NCI-H2029 (cell line): Measurements from ENCODE around the gene GLT1D1.
"Not testable (repeated sequence)": the region's sequence is repeated elsewhere in the genome, so short reads cannot be mapped to it uniquely, and the experiment has no call there.

Source experiments
- DNase-seq: peaks from one replicate; lab custom pipeline; 2025; lab: John Stamatoyannopoulos, UW

The GLT1D1 gene

GRCh38 chr12:128852885-128853599 is at the start of gene GLT1D1:
GLT1D1 (plus strand) TSS chr12:128853478; CDS start chr12:128853582, 104 bp downstream.
- DNase-seq: no peak

DNA sequence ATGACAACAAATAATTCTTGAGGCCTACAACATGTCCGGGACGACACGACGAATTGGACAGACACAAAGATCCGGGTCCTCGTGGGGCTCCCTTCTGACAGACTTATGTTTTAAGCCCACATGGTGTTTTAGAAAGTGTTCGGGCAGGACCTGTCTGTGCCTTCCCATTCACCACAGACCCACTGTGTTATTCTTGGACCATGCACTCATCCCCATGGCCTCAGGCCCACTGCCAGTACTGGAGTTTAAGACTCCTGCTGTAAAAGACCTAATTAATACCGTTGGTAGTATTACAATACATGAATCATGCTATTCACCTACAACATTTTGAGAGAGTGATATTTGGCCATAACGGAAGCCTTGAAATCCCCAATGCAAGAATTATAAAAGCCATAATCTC is 49.5 kb upstream of the GLT1D1 start:
- no peak for DNase-seq

DNA sequence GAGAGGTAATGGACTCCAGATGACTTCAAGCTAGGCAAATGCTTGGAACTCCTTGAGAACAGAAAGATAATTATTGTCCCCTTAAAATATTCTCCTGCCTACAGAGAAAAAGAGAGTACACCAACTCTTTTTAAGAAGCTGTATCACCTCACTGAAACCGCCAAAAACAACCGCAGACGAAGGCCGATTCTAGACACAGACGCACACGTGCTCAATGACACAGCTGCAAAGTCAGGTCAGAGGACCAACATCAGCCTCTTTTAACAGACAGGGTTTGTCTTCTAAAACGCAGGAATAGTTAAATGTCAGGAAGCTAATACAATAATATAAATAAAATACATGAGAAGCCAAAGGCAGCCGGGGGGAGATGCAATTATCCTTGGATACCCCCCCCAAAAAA is 48.5 kb upstream of the GLT1D1 start:
- no peak for DNase-seq

DNA sequence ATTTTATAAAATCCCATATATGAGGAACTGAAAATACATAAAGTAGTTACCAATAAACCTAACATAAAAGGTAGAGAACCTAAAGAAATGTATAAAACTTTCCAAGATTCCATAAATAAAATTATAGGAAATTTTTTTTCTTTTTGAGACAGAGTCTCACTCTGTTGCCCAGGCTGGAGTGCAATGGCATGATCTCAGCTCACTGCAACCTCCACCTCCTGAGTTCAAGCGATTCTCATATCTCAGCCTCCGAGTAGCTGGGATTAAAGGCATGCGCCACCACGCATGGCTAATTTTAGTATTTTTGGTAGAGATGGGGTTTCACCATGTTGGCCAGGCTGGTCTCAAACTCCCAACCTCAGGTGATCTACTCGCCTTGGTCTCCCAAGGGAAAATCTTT is 47.9 kb upstream of the GLT1D1 start:
- not testable (repeated sequence) for DNase-seq

DNA sequence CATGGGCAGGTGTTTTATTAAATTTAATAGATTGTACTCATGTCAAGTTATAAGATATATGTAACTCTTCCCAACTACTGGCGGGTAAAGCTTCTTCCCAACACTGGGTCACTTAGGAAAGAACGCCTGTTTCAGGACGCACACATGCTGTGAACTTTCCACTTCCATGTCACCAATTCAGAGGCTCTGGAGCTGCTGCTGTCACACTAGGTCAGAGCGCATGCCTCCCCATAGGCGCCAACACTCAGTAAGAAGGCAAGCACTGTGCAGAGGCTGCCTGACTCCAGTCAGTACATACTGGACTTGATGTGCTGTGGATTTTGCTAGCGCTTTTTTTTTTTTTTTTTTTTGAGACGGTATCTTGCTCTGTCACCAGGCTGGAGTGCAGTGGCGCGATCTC is 46.7 kb upstream of the GLT1D1 start:
- no peak for DNase-seq

- DNase-seq: no peak
Measured at GRCh38 chr12:128807161-128807724, 46.0 kb upstream of the GLT1D1 start.

GRCh38 chr12:128808651-128809050 is 44.6 kb upstream of the GLT1D1 start:
- DNase-seq: no peak

GRCh38 chr12:128810182-128811127 is 42.8 kb upstream of the GLT1D1 start:
- no peak for DNase-seq

DNA sequence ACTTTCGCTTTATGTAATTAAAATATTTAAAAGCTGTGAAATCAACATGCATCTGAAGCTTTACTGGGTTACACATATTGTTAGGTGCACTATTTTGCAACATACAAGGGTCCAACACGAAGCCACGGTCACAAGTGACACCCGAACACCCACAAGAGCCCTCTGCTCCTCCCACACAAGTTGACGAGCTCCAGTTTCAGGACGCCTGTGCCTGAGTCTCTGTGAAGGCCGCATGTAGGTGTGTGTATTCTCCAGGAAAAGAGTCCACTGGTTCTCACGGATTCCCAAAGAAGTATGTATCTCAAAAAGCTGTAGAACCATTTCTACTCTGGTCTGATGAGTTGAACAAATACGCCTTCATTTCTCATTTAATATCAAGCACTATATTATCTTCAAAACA is 41.5 kb upstream of the GLT1D1 start:
- DNase-seq: no peak

GRCh38 chr12:128813392-128813791 is 39.9 kb upstream of the GLT1D1 start:
- no peak for DNase-seq

DNA sequence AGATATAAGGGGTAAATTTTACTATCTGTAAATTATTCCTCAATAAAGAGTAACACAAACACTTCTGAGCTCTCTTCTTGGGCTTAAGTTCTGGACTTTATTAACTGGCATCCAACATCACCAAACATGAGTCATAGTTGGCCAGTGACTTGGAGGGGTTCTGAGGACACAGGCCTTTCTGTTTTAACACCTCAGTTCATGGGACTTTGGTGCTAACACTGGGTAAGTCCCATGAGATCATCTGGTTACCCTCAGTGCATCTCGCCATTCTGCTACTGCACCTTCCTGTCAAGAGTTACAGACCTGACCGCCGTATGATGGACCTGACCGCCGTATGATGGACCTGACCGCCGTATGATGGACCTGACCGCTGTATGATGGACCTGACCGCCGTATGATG is 39.4 kb upstream of the GLT1D1 start:
- no peak for DNase-seq

DNA sequence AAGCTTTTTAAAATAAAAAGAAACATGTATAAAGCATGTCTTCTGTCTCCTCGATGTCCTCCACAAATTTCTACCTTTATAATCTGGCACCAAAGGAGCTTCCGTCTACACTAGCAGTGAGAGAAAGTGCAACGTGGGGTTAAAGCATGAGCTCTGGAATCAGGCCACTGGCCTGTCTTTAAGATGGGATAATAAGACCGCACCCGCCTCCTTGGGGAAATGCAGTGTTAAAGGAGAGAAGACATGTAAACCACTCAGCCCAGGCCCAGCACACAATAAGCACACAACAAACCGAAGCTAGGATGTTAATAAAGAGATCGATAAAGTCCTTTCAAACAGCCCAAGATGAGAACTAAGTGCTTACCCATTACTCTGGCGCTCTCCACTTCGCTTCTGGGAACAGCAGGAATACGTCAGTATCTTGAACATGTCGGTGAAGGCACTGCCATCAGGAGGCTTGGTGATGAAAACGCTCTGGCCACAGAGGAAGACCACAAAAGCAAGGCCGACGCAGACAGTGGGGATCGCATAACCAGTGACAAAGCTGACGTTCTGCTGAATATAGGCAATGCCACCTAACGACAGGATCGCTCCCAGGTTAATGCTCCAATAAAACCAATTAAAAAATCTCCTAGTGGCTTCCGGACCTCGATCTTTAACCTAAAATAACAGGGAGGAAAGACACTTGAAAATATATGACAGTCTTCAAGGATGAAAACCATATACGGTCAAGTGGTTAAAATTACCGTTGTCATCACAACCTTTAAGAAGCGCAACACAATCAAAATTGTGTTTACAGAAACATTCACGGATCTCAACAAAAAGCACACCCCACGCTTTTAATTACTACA is 38.6 kb upstream of the GLT1D1 start:
- DNase-seq: no peak

- no peak for DNase-seq
Measured at GRCh38 chr12:128815779-128816642, 37.3 kb upstream of the GLT1D1 start.

GRCh38 chr12:128816643-128816920 is 36.7 kb upstream of the GLT1D1 start:
- no peak for DNase-seq

GRCh38 chr12:128817111-128818015 is 35.9 kb upstream of the GLT1D1 start:
- peak; percentile 49 for DNase-seq

DNA sequence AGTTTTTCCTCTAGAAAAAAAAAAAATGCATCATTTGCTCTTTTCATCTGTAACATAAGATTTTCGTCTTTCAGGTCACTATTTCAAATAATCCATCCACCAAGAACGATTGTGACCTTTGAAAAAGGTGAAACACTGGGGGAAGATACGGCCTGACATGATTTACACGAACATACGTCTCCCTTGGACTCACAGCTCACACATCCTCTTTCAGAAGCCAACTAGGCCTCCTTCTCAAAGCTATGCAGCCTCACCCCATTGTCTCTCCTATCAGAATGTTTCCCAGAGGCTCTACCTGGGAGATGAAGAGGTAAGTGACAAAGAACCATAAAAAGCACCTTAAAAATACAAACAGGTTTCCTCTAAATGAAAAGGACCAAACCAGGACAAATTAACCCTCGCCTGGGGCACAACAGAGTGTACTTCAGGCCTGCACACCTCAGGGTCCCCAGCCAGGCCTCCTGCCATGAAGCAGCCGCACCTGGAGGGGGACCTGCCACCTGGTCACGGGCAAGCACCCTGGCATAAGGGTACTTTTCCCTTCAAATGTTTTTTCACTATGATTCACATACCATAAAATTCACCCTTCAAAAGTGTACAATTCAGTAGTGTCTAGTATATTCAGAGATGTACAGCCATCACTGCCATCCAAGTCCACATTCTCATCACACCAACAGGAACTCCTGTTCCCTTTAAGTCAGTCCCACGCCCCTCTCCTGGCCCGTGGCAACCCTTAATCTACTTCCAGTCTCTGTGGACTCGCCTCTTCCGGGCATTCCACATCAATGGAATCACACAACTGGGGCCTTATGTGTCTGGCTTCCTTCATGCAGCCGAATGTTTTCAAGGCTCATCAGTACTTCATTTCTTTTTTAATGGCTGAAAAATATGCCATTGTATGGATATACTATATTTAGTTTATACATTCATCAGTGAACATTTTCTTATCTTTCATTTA is 34.9 kb upstream of the GLT1D1 start:
- DNase-seq: no peak

DNA sequence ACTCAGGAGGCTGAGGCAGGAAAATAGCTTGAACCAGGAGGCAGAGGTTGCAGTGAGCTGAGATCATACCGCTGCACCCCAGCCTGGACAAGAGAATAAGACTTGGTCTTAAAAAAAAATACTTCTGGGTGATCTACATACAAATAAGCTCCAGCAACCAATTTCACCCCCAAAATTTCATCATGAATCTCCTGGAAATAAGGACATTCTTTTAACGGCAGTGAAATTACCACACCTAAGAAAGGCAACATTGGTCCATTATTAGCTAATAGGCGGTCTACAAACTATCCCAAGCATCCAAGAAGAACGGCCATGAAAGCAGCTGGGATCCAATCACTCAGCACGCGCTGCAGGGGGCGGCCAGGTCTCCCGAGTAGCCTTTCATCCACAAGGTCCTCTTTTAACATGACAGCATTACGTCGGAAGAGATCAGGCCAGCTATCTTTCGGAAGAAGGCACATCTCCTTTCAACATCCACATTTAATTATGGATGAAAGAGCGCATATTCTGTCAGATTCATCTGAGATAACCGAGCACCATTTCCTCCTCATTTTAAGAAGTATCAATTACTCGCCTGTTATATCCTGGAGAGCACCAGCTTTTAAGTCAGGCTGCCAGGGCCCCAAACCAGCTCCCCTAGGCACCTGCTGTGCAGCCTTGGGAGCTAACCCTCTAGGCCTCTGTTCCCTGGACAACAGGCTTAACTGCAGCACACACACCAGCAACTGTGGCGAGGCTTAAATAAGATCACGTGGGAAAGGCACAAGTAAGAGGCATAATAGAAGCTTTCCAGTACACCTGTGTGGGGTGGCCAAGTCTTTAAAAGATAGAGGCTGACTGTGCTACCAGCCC is 33.8 kb upstream of the GLT1D1 start:
- DNase-seq: no peak

GRCh38 chr12:128820253-128820652 is 33.0 kb upstream of the GLT1D1 start:
- DNase-seq: no peak
